Measurements from ENCODE around the gene DIP2B.
"Not testable (repeated sequence)": the region's sequence is repeated elsewhere in the genome, so short reads cannot be mapped to it uniquely, and the experiment has no call there.

Gene DIP2B

GRCh38 chr12:50519353-50519752, 14.6 kb downstream of the DIP2B start:
- no peak for DNase-seq

- no peak for DNase-seq
Measured at GRCh38 chr12:50520416-50521207, 15.8 kb downstream of the DIP2B start.

GRCh38 chr12:50521781-50522180, 17.0 kb downstream of the DIP2B start:
- not testable (repeated sequence) for DNase-seq

DNA sequence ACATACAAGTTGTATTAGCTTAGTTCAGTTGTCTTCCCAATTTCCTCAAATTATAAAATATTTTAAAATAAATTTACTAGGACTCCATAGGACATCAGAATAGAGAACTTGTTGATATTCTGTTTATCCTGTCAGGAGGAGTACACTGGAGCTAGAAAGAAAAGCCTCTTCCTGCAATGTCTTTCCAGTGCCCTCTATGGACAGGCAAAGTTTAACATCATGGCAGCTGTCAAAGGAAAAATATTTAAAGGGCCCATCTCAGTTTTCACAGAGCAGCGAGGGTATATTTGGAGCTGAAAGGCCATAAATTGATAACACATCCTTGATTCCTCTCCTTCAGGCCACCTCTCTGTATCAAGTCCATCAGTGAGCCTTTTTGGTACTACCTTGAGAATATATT, 19.0 kb downstream of the DIP2B start:
- no peak for DNase-seq

- no peak for DNase-seq
Measured at GRCh38 chr12:50524621-50525020, 19.8 kb downstream of the DIP2B start.

DNA sequence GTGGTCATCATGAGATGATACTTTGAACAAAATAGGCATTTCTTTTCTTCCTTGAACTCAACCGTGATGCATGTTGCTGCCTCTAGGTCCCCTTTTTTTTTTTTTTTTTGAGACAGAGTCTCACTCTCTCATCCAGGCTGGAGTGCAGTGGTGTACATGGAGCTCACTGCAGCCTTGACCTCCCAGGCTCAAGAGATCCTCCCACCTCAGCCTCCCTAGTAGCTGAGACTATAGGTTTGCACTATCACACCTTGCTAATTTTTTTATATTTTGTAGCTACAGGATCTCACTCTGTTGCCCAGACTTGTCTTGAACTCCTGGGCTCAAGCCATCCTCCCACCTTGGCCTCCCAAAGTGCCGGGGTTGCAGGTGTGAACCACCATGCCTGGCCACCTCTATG, 20.6 kb downstream of the DIP2B start:
- DNase-seq = no peak

DNA sequence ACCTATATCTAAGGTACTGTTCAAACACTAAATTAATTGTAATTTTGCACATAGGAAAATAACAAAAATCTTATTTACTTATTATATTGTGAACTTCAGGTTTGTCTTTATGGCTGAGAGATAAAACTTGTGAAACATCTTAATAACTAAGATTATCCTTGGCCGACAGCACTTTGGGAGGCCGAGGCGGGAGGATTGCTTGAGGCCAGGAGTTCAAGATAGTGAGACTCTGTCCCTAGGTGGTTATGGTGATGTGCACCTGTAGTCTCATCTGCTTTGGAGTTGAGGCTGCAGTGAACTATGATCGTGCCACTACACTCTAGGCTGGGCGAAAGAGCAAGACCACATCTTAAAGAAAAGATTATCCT, 22.6 kb downstream of the DIP2B start:
- DNase-seq = no peak

DNA sequence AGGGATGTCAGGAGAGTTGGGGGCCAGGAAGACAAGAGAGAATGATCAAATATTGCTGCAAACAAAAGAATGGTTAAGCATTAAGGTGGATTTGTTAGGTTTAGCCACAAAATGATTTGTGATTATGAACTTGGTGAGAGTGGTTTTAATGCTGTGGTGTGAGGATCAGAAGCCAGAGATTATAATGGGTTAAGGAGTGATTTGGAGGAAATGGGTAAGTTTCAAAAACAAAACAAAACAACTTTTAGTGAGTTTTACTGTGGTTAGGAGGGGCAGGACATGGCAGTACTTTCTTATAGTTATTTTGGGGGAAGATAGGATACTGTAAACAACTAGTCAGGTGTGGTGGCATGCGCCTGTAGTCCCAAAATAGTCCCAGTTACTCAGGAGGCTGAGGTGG, 24.0 kb downstream of the DIP2B start:
- no peak for DNase-seq

GRCh38 chr12:50529345-50529744, 24.6 kb downstream of the DIP2B start:
- no peak for DNase-seq

DNA sequence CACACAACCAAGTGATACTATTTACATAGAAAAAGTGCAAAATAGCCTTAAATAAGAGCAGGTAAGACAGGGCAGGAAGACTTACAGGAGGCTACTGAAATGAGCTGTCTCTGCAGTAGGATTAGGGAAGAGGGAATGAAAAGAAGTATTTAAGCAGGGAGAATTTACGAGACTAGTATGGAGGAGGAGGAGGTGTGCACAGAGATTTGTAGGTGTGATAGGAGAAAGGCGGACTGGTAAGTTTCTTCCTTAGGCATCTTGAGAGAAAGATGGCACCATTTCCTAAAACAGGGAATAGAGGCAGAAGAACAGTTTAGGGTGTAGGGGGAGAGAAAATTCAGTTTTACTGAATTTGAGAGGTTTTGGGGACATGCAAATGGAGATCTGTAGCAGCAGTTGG, 25.7 kb downstream of the DIP2B start:
- DNase-seq = no peak

GRCh38 chr12:50533203-50533584, 28.4 kb downstream of the DIP2B start:
- no peak for DNase-seq

DNA sequence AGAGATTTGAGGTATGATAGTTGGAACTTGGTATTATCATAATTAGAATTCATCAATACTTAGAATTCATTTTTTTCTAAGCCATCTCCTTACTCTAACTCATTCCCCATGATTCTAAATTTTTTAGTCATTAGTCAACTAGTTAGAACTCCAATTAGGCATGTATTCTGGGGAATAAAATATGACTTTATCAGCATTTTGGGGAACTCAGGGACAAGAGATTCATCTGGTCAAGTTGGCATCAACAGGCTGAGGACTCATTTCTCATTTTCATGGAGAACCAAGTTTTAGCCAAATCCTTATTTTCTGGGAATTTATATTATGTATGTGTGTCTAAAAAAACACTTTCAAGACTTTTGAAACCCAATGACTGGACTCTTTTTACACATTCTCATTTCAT, 29.2 kb downstream of the DIP2B start:
- DNase-seq = peak; percentile 66

- no peak for DNase-seq
Measured at GRCh38 chr12:50536831-50537537, 32.2 kb downstream of the DIP2B start.

DNA sequence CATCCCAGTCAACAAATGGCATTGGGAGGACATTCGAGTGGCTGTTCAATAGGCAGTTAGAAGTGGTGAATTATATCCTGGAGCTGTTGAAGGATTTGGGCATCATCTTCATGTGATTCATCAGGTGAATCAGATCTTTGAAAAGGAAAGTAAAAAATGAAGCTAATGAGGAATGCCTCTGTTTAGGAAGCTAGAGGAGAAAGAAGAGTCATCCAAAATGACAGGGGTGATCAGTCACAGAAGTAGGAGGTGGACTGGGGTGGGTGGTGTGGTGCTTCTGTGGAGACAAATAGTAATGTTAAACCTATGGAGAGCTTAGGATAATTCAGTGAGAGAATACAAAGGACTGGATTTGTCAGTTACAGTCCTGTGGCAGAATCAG, 32.7 kb downstream of the DIP2B start:
- DNase-seq = peak; percentile 85

- no peak for DNase-seq
Measured at GRCh38 chr12:50538182-50538581, 33.4 kb downstream of the DIP2B start.

DNA sequence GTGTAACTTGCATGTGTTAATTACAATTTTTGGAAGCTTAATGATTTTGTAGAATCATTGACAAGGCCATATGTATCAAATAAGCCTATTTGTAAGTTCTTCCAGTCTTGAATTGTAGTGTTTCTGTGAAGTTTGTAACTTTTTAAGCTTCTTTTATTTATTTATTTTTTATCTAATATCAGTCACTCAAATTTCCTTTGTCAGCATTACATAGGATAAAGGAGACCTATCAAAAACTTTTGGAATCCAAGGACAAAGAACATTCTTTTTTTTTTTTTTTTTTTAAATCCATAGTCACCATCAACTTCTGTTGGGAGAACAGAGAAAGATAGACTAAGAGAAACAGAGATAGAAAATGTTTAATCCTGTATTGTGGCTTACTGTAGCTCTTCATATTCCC, 36.4 kb downstream of the DIP2B start:
- no peak for DNase-seq

DNA sequence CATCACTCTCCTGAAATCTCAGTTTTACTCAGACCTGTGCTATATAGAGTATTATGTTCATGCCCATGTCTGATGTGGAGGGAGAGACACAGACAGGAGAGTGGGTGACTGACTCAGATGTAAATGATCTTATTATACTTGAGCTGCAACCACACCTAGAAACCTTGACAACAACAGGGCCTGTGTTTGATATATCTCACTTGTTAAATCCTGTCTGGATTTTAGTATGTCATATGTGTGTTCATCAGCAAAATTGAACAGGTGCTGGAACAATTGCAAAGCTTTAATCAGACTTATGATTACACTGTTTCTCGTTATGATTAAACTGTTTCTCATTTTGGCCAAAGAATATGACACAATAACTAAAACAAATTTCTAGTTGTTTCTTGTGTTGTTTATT, 37.7 kb downstream of the DIP2B start:
- DNase-seq = no peak

DNA sequence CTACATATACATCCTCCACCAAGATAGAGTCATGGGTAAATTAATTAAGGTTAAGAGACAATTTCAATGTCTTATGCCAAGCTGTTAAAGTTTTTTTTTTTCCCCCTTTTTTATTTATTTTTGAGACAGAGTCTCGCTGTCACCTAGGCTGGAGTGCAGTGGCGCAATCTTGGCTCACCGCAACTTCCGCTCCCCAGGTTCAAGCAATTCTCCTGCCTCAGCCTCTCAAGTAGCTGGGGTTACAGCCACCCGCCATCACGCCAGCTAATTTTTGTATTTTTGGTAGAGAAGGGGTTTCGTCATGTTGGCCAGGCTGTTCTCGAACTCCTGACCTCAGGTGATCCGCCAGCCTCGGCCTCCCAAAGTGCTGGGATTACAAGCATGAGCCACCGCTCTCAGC, 38.4 kb downstream of the DIP2B start:
- DNase-seq = not testable (repeated sequence)

DNA sequence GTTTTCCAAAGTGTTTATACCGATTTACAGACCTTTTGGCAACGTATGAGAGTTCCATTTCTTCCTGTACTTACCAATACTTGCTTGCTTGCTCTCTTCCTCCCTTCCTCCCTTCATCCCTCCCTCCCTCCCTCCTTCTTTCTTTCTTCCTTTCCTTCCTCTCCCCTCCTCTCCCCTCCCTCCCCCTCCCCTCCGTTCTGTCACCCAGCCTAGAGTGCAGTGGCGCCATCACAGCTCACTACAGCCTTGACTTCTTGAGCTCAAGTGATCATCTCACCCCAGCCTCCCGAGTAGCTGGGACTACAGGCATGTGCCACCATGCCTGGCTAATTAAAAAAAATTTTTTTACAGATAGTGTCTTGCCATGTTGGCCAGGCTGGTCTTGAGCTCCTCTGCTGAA, 40.4 kb downstream of the DIP2B start:
- DNase-seq = no peak

- peak; percentile 22 for DNase-seq
Measured at GRCh38 chr12:50545786-50546185, 41.0 kb downstream of the DIP2B start.

DNA sequence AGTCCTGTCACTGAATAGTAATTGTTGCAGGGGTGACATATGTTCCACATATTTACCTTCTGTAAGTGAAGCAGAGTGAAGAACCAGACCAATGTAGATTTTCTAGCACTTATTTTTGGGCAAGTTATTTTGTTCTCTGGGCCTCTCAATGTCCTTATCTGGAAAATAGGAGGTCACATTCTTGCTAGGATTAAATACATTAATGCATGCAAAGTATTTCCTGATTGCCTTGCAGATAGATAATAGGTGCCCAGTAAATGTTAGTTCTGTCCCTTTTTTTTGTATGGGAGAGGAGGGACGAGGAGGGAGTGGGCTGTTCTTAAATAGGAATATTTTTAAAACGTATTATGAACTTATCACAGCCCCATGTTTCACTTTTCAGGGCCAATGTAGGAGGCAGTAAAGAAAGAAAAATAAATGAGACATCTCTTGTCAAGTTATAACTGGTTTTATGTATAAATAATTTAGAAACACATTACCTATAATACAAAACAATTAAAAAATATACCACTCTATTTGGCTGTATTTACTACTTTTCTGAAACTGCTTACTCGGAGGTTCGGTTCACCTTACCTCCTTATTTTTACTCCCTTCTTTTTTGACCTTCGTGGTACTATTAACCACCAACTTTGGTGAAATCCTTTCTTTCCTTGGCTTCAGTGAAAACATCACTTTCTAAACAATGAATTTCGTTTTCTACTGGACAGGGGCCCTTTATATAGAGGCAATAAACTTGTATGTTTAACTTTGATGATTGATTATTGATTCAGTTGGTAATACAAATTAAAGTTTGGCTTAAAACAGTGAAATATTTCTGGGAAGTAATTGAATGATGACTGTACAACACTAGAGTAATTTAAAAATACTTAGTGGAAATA, 41.9 kb downstream of the DIP2B start:
- peak; percentile 27 for DNase-seq

- no peak for DNase-seq
Measured at GRCh38 chr12:50547742-50548141, 43.0 kb downstream of the DIP2B start.

GRCh38 chr12:50549885-50550284, 45.1 kb downstream of the DIP2B start:
- DNase-seq = no peak
